Measurements from ENCODE around the gene SLCO3A1.

Gene SLCO3A1

GRCh38 chr15:92100301-92100700, 246.8 kb downstream of the SLCO3A1 start:
- no peak for DNase-seq
- no peak overlapping the region for H4K8ac ChIP-seq (ENCODE audit: low read depth, low read length)
- H2BK15ac ChIP-seq (replicated peaks; ENCODE audit: low read depth): no peak overlapping the region
- H3K79me1 ChIP-seq (ENCODE audit: low read length): no peaks in the 10 kb centered on the region
- no peak overlapping the region for H3K4ac ChIP-seq (ENCODE audit: low read depth, low read length)
- no peak overlapping the region for H3K4me2 ChIP-seq (ENCODE audit: low read length)
- H2AK5ac ChIP-seq (ENCODE audit: low read length): no peak overlapping the region
- H3K9ac ChIP-seq (ENCODE audit: low read length): no peak overlapping the region
- H3K56ac ChIP-seq (ENCODE audit: low read length): no peak overlapping the region
- H3K18ac ChIP-seq (ENCODE audit: low read length): no peak overlapping the region
- no peak overlapping the region for H2BK5ac ChIP-seq (ENCODE audit: low read length)
- H4K5ac ChIP-seq (ENCODE audit: low read length): no peak overlapping the region
- no peak overlapping the region for H3K27ac ChIP-seq (ENCODE audit: low read depth, low read length)
- H3K27me3 ChIP-seq (ENCODE audit: insufficient read depth, low read length, poor library complexity): no peaks in the 10 kb centered on the region
- H2BK120ac ChIP-seq (ENCODE audit: low read depth, low read length): no peak overlapping the region
- no peak overlapping the region for H3K23ac ChIP-seq (ENCODE audit: low read length)
- H3K4me1 ChIP-seq (ENCODE audit: control insufficient read depth, low read depth, low read length): no peaks in the 10 kb centered on the region
- no peaks in the 10 kb centered on the region for H3K36me3 ChIP-seq (ENCODE audit: control insufficient read depth, insufficient read depth, low read length)
- H3K4me3 ChIP-seq (ENCODE audit: low read length): no peak overlapping the region
- WGBS (ENCODE audit: extremely low coverage, insufficient coverage, low lambda C conversion rate): no CpG with 5 or more reads among the region's 2 CpGs
- no peaks in the 10 kb centered on the region for H3K79me2 ChIP-seq (ENCODE audit: control insufficient read depth, insufficient read depth, low read length)

GRCh38 chr15:92100751-92101150, 247.2 kb downstream of the SLCO3A1 start:
- no peak overlapping the region for H2BK5ac ChIP-seq (ENCODE audit: low read length)
- no peak overlapping the region for H4K8ac ChIP-seq (ENCODE audit: low read depth, low read length)
- H3K4me1 ChIP-seq (ENCODE audit: control insufficient read depth, low read depth, low read length): no peaks in the 10 kb centered on the region
- H3K36me3 ChIP-seq (ENCODE audit: control insufficient read depth, insufficient read depth, low read length): no peaks in the 10 kb centered on the region
- no peak overlapping the region for H3K9ac ChIP-seq (ENCODE audit: low read length)
- no peak overlapping the region for H2BK15ac ChIP-seq (replicated peaks; ENCODE audit: low read depth)
- H3K23ac ChIP-seq (ENCODE audit: low read length): no peak overlapping the region
- no CpG with 5 or more reads among the region's 2 CpGs for WGBS (ENCODE audit: extremely low coverage, insufficient coverage, low lambda C conversion rate)
- no peaks in the 10 kb centered on the region for H3K79me2 ChIP-seq (ENCODE audit: control insufficient read depth, insufficient read depth, low read length)
- H2BK120ac ChIP-seq (ENCODE audit: low read depth, low read length): no peak overlapping the region
- no peak overlapping the region for H3K4me2 ChIP-seq (ENCODE audit: low read length)
- no peak for DNase-seq
- H3K56ac ChIP-seq (ENCODE audit: low read length): no peak overlapping the region
- no peak overlapping the region for H4K5ac ChIP-seq (ENCODE audit: low read length)
- H3K4ac ChIP-seq (ENCODE audit: low read depth, low read length): no peak overlapping the region
- H3K27me3 ChIP-seq (ENCODE audit: insufficient read depth, low read length, poor library complexity): no peaks in the 10 kb centered on the region
- H3K79me1 ChIP-seq (ENCODE audit: low read length): no peaks in the 10 kb centered on the region
- no peak overlapping the region for H2AK5ac ChIP-seq (ENCODE audit: low read length)
- no peak overlapping the region for H3K4me3 ChIP-seq (ENCODE audit: low read length)
- H3K27ac ChIP-seq (ENCODE audit: low read depth, low read length): no peak overlapping the region
- no peak overlapping the region for H3K18ac ChIP-seq (ENCODE audit: low read length)

- no peak overlapping the region for H4K8ac ChIP-seq (ENCODE audit: low read depth, low read length)
- no CpG with 5 or more reads among the region's 9 CpGs for WGBS (ENCODE audit: extremely low coverage, insufficient coverage, low lambda C conversion rate)
- H2AK5ac ChIP-seq (ENCODE audit: low read length): no peak overlapping the region
- no peak overlapping the region for H3K18ac ChIP-seq (ENCODE audit: low read length)
- no peak overlapping the region for H3K4ac ChIP-seq (ENCODE audit: low read depth, low read length)
- no peak overlapping the region for H2BK15ac ChIP-seq (replicated peaks; ENCODE audit: low read depth)
- no peak overlapping the region for H3K56ac ChIP-seq (ENCODE audit: low read length)
- H3K27me3 ChIP-seq (ENCODE audit: insufficient read depth, low read length, poor library complexity): no peaks in the 10 kb centered on the region
- no peak overlapping the region for H2BK5ac ChIP-seq (ENCODE audit: low read length)
- DNase-seq: no peak
- no peak overlapping the region for H4K5ac ChIP-seq (ENCODE audit: low read length)
- no peaks in the 10 kb centered on the region for H3K79me2 ChIP-seq (ENCODE audit: control insufficient read depth, insufficient read depth, low read length)
- H3K23ac ChIP-seq (ENCODE audit: low read length): no peak overlapping the region
- H3K27ac ChIP-seq (ENCODE audit: low read depth, low read length): no peak overlapping the region
- H3K4me3 ChIP-seq (ENCODE audit: low read length): no peak overlapping the region
- no peak overlapping the region for H3K4me2 ChIP-seq (ENCODE audit: low read length)
- H2BK120ac ChIP-seq (ENCODE audit: low read depth, low read length): no peak overlapping the region
- H3K9ac ChIP-seq (ENCODE audit: low read length): no peak overlapping the region
- no peaks in the 10 kb centered on the region for H3K79me1 ChIP-seq (ENCODE audit: low read length)
- H3K4me1 ChIP-seq (ENCODE audit: control insufficient read depth, low read depth, low read length): no peaks in the 10 kb centered on the region
- H3K36me3 ChIP-seq (ENCODE audit: control insufficient read depth, insufficient read depth, low read length): no peaks in the 10 kb centered on the region
Observed at GRCh38 chr15:92101708-92102394, 248.3 kb downstream of the SLCO3A1 start.

GRCh38 chr15:92102395-92102755, 248.9 kb downstream of the SLCO3A1 start:
- Histone ChIP-seq H4K5ac (ENCODE audit: low read length) (no peak overlapping the region), H3K4ac (ENCODE audit: low read depth, low read length) (no peak overlapping the region), H3K23ac (ENCODE audit: low read length) (no peak overlapping the region), H3K4me1 (ENCODE audit: control insufficient read depth, low read depth, low read length) (no peaks in the 10 kb centered on the region), H3K79me1 (ENCODE audit: low read length) (no peaks in the 10 kb centered on the region), H3K9ac (ENCODE audit: low read length) (no peak overlapping the region), H2BK120ac (ENCODE audit: low read depth, low read length) (no peak overlapping the region), H3K18ac (ENCODE audit: low read length) (no peak overlapping the region), H3K79me2 (ENCODE audit: control insufficient read depth, insufficient read depth, low read length) (no peaks in the 10 kb centered on the region), H3K27ac (ENCODE audit: low read depth, low read length) (no peak overlapping the region), H2BK5ac (ENCODE audit: low read length) (no peak overlapping the region), H2BK15ac (replicated peaks; ENCODE audit: low read depth) (no peak overlapping the region), H3K4me3 (ENCODE audit: low read length) (no peak overlapping the region), H3K56ac (ENCODE audit: low read length) (no peak overlapping the region), H3K36me3 (ENCODE audit: control insufficient read depth, insufficient read depth, low read length) (no peaks in the 10 kb centered on the region), H3K4me2 (ENCODE audit: low read length) (no peak overlapping the region), H2AK5ac (ENCODE audit: low read length) (no peak overlapping the region), H4K8ac (ENCODE audit: low read depth, low read length) (no peak overlapping the region), H3K27me3 (ENCODE audit: insufficient read depth, low read length, poor library complexity) (no peaks in the 10 kb centered on the region)
- WGBS (ENCODE audit: extremely low coverage, insufficient coverage, low lambda C conversion rate): no CpG with 5 or more reads among the region's 2 CpGs
- no peak for DNase-seq

GRCh38 chr15:92104072-92104471, 250.6 kb downstream of the SLCO3A1 start:
- Histone ChIP-seq H3K4me2 (ENCODE audit: low read length) (no peak overlapping the region), H4K5ac (ENCODE audit: low read length) (no peak overlapping the region), H3K23ac (ENCODE audit: low read length) (no peak overlapping the region), H3K4me1 (ENCODE audit: control insufficient read depth, low read depth, low read length) (no peaks in the 10 kb centered on the region), H3K9ac (ENCODE audit: low read length) (no peak overlapping the region), H3K18ac (ENCODE audit: low read length) (no peak overlapping the region), H3K4me3 (ENCODE audit: low read length) (no peak overlapping the region), H3K27ac (ENCODE audit: low read depth, low read length) (no peak overlapping the region), H2BK120ac (ENCODE audit: low read depth, low read length) (no peak overlapping the region), H3K36me3 (ENCODE audit: control insufficient read depth, insufficient read depth, low read length) (no peaks in the 10 kb centered on the region), H3K4ac (ENCODE audit: low read depth, low read length) (no peak overlapping the region), H3K79me1 (ENCODE audit: low read length) (no peaks in the 10 kb centered on the region), H2BK15ac (replicated peaks; ENCODE audit: low read depth) (no peak overlapping the region), H3K79me2 (ENCODE audit: control insufficient read depth, insufficient read depth, low read length) (no peaks in the 10 kb centered on the region), H2AK5ac (ENCODE audit: low read length) (no peak overlapping the region), H4K8ac (ENCODE audit: low read depth, low read length) (no peak overlapping the region), H2BK5ac (ENCODE audit: low read length) (no peak overlapping the region), H3K56ac (ENCODE audit: low read length) (peak overlapping the region; percentile 34), H3K27me3 (ENCODE audit: insufficient read depth, low read length, poor library complexity) (no peaks in the 10 kb centered on the region)
- DNase-seq: peak; percentile 25
- no CpG with 5 or more reads among the region's 16 CpGs for WGBS (ENCODE audit: extremely low coverage, insufficient coverage, low lambda C conversion rate)

- Histone ChIP-seq H3K27ac (ENCODE audit: low read depth, low read length) (no peak overlapping the region), H3K79me1 (ENCODE audit: low read length) (no peaks in the 10 kb centered on the region), H3K18ac (ENCODE audit: low read length) (no peak overlapping the region), H3K79me2 (ENCODE audit: control insufficient read depth, insufficient read depth, low read length) (no peaks in the 10 kb centered on the region), H2BK15ac (replicated peaks; ENCODE audit: low read depth) (no peak overlapping the region), H3K36me3 (ENCODE audit: control insufficient read depth, insufficient read depth, low read length) (no peaks in the 10 kb centered on the region), H4K8ac (ENCODE audit: low read depth, low read length) (no peak overlapping the region), H3K27me3 (ENCODE audit: insufficient read depth, low read length, poor library complexity) (no peaks in the 10 kb centered on the region), H2AK5ac (ENCODE audit: low read length) (no peak overlapping the region), H3K4me3 (ENCODE audit: low read length) (no peak overlapping the region), H3K4me1 (ENCODE audit: control insufficient read depth, low read depth, low read length) (no peaks in the 10 kb centered on the region), H3K56ac (ENCODE audit: low read length) (no peak overlapping the region), H3K4ac (ENCODE audit: low read depth, low read length) (no peak overlapping the region), H2BK5ac (ENCODE audit: low read length) (no peak overlapping the region), H3K23ac (ENCODE audit: low read length) (no peak overlapping the region), H4K5ac (ENCODE audit: low read length) (no peak overlapping the region), H3K4me2 (ENCODE audit: low read length) (no peak overlapping the region), H3K9ac (ENCODE audit: low read length) (no peak overlapping the region), H2BK120ac (ENCODE audit: low read depth, low read length) (no peak overlapping the region)
- no CpG with 5 or more reads among the region's 10 CpGs for WGBS (ENCODE audit: extremely low coverage, insufficient coverage, low lambda C conversion rate)
- no peak for DNase-seq
Observed at GRCh38 chr15:92105611-92106010, 252.1 kb downstream of the SLCO3A1 start.
